Superior temporal gyrus (tissue), 1 donor: ENCODE data around the gene PLPPR3.

Experiments used
- DNase-seq: peaks from one replicate; pipeline ENCODE4 v3.0.0-alpha.2; 2016; ENCODE audit errors: extremely low spot score

PLPPR3 gene

GRCh38 chr19:776549-776948, 45.2 kb downstream of the PLPPR3 start:
- DNase-seq = no peak

DNA sequence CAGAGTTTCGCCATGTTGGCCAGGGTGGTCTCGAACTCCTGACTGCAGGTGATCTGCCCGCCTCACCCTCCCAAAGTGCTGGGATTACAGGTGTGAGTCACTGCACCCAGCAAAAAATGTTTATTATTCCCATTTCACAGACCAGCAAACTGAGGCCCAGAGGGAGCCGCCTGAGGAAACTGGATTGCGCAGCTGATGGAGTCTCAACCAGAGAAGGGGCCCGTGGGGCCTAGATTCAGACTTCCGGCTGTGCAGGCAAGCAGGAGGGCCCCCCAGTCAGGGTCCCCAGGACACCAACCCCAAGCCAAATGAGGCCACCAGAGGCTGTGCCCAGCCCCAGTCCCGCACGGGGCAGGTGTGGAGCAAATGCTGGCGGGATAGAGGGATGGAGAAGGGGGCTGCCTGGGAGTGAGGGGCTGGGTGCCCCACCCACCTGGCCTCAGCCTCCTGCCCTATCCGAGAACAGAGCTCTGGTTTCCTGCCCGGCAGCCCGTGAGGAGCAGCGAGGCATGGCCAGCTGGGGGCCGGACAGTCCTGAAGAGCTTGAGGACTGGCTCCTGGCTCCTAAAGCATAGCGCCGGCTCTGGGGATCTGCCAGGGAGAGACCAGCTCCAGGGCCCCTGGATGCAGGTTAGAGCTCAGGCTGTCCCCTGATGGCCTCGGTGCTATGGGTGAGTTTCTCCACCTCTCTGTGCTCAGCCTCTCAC, 48.9 kb downstream of the PLPPR3 start:
- no peak for DNase-seq

GRCh38 chr19:772063-772462, 49.7 kb downstream of the PLPPR3 start:
- DNase-seq = no peak

GRCh38 chr19:771332-771785, 50.4 kb downstream of the PLPPR3 start:
- DNase-seq = no peak

DNA sequence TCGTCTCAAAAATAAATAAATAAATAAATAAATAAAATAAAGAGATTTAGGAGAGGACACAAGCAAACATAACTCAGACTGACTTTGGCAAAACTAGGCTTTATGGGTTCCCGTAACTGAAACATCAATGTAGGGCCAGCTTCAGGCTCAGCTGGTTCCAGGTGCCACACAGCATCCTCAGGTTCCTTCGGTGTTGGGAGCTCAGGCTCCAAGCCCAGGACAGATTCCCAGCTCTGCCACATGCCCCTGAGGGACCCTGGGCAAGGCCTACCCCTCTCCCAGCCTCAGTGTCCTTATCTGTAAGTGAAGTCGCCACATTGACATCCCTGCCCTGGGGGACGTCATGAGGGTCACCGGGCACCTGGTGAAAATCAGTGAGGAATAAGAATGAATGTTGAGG, 52.1 kb downstream of the PLPPR3 start:
- no peak for DNase-seq

- DNase-seq = no peak
Observed at GRCh38 chr19:768424-768823, 53.3 kb downstream of the PLPPR3 start.

GRCh38 chr19:765179-765738, 56.5 kb downstream of the PLPPR3 start:
- no peak for DNase-seq

DNA sequence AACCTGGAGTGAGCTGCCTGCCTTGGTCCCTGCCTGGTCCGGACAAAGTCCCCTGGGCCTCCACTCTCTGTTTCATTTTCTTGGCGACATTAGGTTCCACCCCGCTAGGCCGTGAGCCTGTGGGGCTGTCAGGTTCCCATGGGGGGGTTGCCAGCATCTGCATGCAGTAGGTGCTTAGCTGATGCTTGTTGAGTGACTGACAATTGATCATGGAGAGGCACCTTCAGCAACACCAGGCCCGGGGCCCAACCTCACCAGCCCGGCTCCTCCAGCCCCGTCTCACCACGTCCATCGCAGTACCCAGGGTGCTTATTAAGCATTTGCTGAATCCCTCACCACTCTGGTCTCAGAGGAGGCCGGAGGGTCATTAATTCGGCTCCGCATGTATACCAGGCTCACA, 57.5 kb downstream of the PLPPR3 start:
- DNase-seq = no peak

DNA sequence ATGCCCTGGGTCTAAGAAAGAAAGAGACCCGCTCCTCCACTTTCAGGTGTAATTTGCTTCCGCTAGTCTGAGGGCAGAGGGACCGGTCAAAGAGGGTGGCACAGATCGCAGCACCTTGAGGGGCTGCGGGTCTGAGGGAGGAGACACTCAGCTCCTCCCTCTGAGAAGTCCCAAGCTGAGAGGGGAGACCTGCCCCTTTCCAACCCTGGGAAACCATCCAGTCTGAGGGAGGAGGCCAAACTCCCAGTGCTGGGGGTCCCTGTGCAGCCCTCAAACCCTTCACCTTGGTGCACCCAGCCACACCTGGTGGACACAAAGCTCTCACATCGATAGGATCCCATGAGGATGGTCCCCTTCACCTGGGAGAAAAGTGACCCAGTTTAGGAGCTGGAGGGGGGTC, 57.9 kb downstream of the PLPPR3 start:
- DNase-seq = no peak

GRCh38 chr19:763181-763580, 58.6 kb downstream of the PLPPR3 start:
- no peak for DNase-seq
